VCaP (cell line): ENCODE measurements around the gene GPSM3.

ENCODE experiments used
- H3K27ac ChIP-seq: fragments of 450-650 bp; 2 replicates; pipeline ENCODE4 v1.5.1; 2017
- TF ChIP-seq, protein P1 (sequence below): fragments of 450-650 bp; conservative IDR thresholded peaks from 2 replicates; pipeline ENCODE4 v1.5.1; 2017; ENCODE audit warnings: mild to moderate bottlenecking, moderate library complexity

The GPSM3 gene

DNA sequence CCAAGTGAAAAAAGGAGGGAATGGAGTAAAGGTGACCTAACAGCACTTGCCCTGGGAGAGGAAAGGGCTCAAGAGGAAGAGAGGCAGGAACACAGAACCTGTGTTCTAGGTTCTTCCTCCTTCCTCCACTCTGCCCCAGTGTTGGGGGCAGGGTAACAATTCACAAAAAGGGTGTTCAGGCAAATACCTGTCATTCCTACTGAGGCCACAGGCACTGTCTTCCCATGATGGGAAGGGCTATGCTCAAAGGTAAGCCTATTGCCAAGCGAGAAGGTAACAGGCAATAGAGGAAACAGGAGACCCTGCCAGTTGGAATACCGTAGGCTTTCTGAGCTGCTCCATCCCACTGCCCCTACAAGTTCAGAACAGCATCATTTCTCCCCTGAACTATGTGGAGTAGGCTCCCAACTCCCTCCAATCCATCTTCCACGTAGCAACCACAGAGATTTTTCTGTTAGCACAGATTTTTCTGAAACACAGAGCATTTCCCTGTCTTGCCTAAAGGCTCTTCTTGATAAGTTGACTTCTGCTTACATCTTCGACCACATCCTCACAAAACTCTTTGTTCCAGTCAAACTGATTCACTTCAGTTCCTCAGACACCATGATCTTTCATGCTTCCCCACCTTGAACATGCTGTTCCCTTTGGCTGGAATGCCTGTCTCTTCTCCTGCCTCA, 19.3 kb downstream of the GPSM3 start:
- no peak overlapping the region for H3K27ac ChIP-seq
- TF ChIP-seq, protein P1, sequence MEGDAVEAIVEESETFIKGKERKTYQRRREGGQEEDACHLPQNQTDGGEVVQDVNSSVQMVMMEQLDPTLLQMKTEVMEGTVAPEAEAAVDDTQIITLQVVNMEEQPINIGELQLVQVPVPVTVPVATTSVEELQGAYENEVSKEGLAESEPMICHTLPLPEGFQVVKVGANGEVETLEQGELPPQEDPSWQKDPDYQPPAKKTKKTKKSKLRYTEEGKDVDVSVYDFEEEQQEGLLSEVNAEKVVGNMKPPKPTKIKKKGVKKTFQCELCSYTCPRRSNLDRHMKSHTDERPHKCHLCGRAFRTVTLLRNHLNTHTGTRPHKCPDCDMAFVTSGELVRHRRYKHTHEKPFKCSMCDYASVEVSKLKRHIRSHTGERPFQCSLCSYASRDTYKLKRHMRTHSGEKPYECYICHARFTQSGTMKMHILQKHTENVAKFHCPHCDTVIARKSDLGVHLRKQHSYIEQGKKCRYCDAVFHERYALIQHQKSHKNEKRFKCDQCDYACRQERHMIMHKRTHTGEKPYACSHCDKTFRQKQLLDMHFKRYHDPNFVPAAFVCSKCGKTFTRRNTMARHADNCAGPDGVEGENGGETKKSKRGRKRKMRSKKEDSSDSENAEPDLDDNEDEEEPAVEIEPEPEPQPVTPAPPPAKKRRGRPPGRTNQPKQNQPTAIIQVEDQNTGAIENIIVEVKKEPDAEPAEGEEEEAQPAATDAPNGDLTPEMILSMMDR: no peak

DNA sequence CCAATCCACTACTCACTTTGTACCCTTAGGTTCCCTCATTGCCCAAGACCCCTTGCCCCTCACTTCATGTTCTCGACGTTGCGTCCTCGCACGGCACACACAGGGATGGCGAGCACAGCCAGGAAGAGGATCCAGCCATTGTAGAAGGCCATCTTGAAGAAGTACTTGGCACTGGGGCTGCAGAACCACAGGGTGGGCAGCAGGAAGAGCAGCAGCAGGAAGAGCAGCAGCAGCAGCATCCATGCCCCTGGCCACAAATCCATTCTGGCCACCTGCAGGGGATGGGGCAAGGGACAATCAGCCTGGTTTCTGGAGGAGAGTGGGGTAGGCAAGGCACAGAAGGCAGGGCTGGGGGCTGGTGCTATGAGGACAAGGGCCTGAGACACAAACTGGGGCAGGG, 21.2 kb downstream of the GPSM3 start:
- H3K27ac ChIP-seq: no peak overlapping the region
- TF ChIP-seq, protein P1: no peak

DNA sequence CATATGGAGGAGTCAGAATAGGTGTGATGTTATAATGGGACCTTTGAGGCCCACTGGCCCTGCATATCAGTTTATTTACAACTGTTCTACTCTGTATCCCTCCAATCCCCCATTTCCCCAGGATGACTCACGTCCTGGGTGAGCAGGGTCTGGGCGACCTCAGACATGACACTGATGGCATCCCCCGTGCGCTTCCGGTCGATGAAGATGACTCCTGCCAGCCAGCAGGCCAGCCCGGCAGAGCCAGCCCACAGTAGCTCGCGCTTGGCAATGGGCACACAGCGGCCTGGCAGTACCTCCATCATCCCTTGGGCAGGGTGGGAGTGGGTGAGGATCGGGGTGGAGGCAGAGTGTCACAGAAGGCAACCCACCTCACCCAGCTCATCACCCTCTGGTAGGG, 22.1 kb downstream of the GPSM3 start:
- H3K27ac ChIP-seq: no peak overlapping the region
- TF ChIP-seq, protein P1: no peak

DNA sequence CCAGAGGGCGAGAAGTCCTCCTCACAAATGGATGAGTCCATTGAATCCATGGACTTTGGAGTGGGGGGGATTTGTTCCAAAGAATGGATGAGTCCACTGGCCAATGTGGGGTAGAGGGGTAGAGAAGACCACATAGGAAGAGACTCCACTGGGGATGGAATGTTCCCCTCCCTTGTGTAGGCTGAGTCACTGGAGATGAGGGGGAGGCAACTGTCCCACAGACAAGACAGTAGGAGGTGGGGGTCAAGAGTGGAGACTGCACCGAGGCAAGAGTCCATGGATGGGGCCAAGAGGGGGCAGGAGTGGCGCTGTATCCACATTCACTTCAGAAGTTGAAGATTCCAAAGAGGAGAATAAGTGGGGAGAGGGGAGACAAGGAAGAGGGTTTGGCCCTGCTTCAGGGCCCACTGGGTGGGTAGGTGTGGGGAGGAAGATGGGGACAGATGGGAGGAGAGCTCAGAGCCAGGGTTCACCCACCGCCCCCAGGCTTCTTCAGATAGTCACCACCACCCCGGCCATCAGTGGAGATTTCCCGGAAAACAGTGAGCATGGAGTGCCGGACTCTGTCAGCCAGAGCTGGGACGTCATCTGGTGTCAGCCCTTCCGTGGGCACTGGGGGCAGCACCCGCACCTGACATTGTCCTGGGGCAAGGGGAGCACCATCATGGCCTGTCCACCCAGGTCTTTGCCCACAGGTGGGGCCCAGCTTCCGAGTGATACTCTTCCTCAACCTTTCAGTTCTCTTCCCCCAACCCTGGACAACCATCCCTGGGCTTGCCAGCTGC, 23.4 kb downstream of the GPSM3 start:
- TF ChIP-seq, protein P1: no peak
- H3K27ac ChIP-seq: no peak overlapping the region

DNA sequence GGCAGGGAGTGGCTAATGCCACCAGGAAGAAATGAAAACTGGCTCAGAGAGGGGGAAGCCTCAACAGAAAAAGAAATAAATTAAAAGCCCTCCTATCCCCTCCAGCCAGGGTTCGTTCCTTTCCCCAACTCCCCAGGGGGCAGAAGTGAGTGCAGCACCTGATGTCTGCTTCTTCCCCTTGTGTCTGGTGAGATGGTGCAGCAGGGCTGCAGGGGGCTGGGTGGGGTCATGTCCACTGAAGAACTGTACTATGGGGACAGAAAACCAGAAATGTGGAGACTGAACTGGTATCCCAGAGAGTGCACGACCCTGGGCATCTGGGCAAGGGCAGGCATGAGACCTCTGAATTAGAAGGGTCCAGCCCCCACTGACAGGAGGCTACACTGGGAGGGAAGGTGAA, 24.1 kb downstream of the GPSM3 start:
- TF ChIP-seq, protein P1: no peak
- H3K27ac ChIP-seq: no peak overlapping the region

DNA sequence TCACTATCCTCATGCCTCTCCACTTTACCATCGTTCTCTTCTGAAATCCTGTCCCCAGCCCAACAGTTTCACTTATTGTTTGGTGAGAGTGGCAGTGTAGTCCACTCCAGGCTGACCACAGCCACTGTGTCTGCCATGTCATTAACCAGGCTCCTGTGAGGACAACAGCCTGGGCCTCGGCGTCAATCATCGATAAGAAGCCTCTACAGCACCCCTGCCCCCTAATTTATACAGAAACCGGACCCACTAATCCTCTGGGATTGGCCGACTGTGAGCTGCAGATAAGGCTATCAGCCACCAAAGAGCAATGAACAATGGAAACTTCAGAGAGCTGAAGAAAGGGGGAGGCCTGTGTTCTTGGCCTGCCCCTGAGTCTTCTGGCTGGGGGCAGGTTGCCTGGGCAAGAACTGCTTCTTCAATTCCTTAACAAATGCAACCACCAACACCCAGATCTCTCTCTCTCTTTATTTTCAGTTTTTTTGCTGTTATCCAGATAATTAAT, 24.6 kb downstream of the GPSM3 start:
- TF ChIP-seq, protein P1: no peak

DNA sequence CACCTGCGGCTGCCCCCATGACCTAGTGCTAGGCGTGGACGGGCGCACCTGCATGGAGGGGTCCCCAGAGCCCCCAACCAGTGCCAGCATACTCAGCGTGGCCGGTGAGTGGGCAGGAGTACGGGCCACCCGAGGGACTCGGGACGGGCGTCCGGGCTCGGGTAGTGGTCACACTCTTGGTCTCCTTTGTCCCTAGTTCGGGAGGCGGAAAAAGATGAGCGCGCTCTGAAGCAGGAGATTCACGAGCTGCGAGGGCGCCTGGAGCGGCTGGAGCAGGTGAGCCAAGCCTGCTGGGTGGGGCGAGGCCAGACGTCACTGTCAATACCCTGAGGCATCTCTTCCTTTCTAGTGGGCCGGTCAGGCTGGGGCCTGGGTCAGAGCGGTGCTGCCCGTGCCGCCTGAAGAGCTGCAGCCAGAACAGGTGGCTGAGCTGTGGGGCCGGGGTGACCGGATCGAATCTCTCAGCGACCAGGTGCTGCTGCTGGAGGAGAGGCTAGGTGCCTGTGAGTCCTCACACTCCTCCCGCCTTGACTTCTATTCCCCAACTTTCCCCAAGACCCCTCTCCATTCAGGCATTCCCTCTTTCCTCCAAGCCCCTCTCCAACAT, 25.2 kb downstream of the GPSM3 start:
- TF ChIP-seq, protein P1: no peak
- H3K27ac ChIP-seq: no peak overlapping the region

More for the DNA sequence above, 24.6 kb downstream of the GPSM3 start:
- H3K27ac ChIP-seq: no peak overlapping the region
